ENCODE data around the gene DGKB.

The DGKB gene

GRCh38 chr7:14639329-14639728, 263.2 kb downstream of the DGKB start:
- CTCF ChIA-PET: no interaction called here
- POLR2A ChIA-PET (ENCODE audit: low non-redundant PET): no interaction called here
- no peak for TF ChIP-seq CTCF (conservative IDR thresholded peaks at IDR 0.05; ENCODE audit: low read depth)
- H3K27ac ChIP-seq: no peak overlapping the region
- no peak for DNase-seq (ENCODE audit: low spot score)

GRCh38 chr7:14637968-14638367, 264.6 kb downstream of the DGKB start:
- CTCF ChIA-PET: interaction anchor here (0.5 kb wide), 1 partner anchor 579 kb away, joined by 3 read pairs; no protein-coding TSS in a partner anchor
- POLR2A ChIA-PET (ENCODE audit: low non-redundant PET): no interaction called here
- no peak overlapping the region for H3K27ac ChIP-seq
- peak; percentile 15; the same call in 1 of the 2 replicates for TF ChIP-seq CTCF (conservative IDR thresholded peaks at IDR 0.05; ENCODE audit: low read depth)
- DNase-seq (ENCODE audit: low spot score): no peak

- CTCF ChIA-PET: no interaction called here
- H3K27ac ChIP-seq: no peak overlapping the region
- TF ChIP-seq CTCF (conservative IDR thresholded peaks at IDR 0.05; ENCODE audit: low read depth): no peak
- POLR2A ChIA-PET (ENCODE audit: low non-redundant PET): no interaction called here
- no peak for DNase-seq (ENCODE audit: low spot score)
Measured at GRCh38 chr7:14635955-14636354, 266.6 kb downstream of the DGKB start.

GRCh38 chr7:14630048-14630447, 272.5 kb downstream of the DGKB start:
- ChIA-PET CTCF (no interaction called here), POLR2A (ENCODE audit: low non-redundant PET) (no interaction called here)
- DNase-seq (ENCODE audit: low spot score): no peak
- no peak for TF ChIP-seq CTCF (conservative IDR thresholded peaks at IDR 0.05; ENCODE audit: low read depth)
- no peak overlapping the region for H3K27ac ChIP-seq

GRCh38 chr7:14628516-14628915, 274.0 kb downstream of the DGKB start:
- H3K27ac ChIP-seq: no peak overlapping the region
- no peak for DNase-seq (ENCODE audit: low spot score)
- TF ChIP-seq CTCF (conservative IDR thresholded peaks at IDR 0.05; ENCODE audit: low read depth): no peak
- POLR2A ChIA-PET (ENCODE audit: low non-redundant PET): no interaction called here
- CTCF ChIA-PET: no interaction called here

- no peak for DNase-seq (ENCODE audit: low spot score)
- H3K27ac ChIP-seq: no peak overlapping the region
- no peak for TF ChIP-seq CTCF (conservative IDR thresholded peaks at IDR 0.05; ENCODE audit: low read depth)
- POLR2A ChIA-PET (ENCODE audit: low non-redundant PET): no interaction called here
- CTCF ChIA-PET: no interaction called here
Measured at GRCh38 chr7:14626076-14626475, 276.5 kb downstream of the DGKB start.

GRCh38 chr7:14622559-14622958, 280.0 kb downstream of the DGKB start:
- H3K27ac ChIP-seq: no peak overlapping the region
- no peak for DNase-seq (ENCODE audit: low spot score)
- TF ChIP-seq CTCF (conservative IDR thresholded peaks at IDR 0.05; ENCODE audit: low read depth): no peak
- ChIA-PET CTCF (no interaction called here), POLR2A (ENCODE audit: low non-redundant PET) (no interaction called here)

Data from RWPE1 (cell line).